ENCODE results near the gene NHLH2.

DNA sequence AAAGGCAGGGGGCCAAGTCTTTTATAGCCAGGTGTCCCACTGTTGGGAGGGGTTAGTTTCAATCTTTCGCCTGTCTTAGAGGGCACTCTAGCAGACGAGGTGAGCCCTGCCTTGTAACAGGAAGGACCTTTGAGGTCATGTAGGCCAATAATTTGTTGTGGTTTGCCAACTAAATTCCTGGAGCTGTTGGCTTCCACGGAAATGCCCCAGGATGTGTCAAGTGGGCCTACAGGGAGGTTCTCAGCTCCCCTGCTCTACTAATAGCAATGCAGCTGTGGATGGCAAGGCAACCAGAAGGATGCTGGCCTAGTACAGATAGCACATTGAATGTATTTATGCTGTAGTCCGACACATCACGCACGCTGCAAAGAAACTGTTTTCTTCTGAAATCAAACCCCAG is 50.1 kb downstream of the NHLH2 start:
- no peak for TF ChIP-seq ELF4 (IDR thresholded peaks at IDR 0.05)
- TF ChIP-seq FOXA1 (IDR thresholded peaks at IDR 0.05), result no peak
- no peak for TF ChIP-seq BHLHE40 (IDR thresholded peaks at IDR 0.05; ENCODE audit: borderline replicate concordance)
- TF ChIP-seq SP1 (IDR thresholded peaks at IDR 0.05), result no peak
- TF ChIP-seq FOXM1 (IDR thresholded peaks at IDR 0.05; ENCODE audit: borderline replicate concordance), result no peak
- no peak for TF ChIP-seq ZNF384 (IDR thresholded peaks at IDR 0.05)
- TF ChIP-seq SUZ12 (IDR thresholded peaks at IDR 0.05), result no peak
